Hepatocyte (in vitro differentiated cells): Measurements from ENCODE around the gene SPANXA1.

Source experiments
- CTCF ChIP-seq: fragments of 200-600 bp; sonication (generic); IDR thresholded peaks from 2 replicates; pipeline ENCODE4 v1.5.1; 2016; ENCODE audit warnings: antibody characterized with exemption, mild to moderate bottlenecking; ENCODE audit not compliant: poor library complexity
- EZH2 ChIP-seq: fragments of 200-600 bp; sonication (generic); IDR thresholded peaks from 2 replicates; pipeline ENCODE4 v1.6.1; 2016; ENCODE audit warnings: antibody characterized with exemption, mild to moderate bottlenecking, borderline replicate concordance
- EZH2phosphoT487 ChIP-seq: fragments of 200-600 bp; sonication (generic); IDR thresholded peaks from one replicate; pipeline ENCODE4 v1.6.1; 2018; ENCODE audit warnings: antibody characterized with exemption, mild to moderate bottlenecking, low read depth, moderate library complexity; ENCODE audit not compliant: unreplicated experiment, severe bottlenecking

DNA sequence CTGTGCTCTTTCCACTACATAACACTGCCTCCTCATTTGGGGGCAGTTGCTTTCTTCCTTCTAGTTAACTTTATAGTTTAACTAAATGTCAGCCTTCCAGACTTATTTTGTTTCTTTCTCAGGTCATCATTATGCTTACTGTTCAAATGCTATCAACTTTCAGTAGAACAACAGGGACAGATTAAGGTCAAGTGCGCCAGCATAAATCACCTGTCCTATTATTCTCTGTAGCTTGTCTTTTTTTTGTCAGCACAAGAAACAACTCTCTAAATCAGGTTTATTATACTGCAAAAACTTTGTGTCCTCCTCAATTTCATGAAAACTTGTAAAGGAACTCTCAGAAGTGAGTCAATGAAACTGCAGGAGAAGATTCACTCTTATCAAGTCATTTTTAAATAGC, 24.6 kb upstream of the SPANXA1 start:
- TF ChIP-seq CTCF = no peak
- no peak for TF ChIP-seq EZH2
- no peak for TF ChIP-seq EZH2phosphoT487
